Glomerular endothelial cell (primary cell): ENCODE measurements around the gene TCERG1L. TPM values are rescaled to one million over a fixed set of nuclear protein-coding genes. Genes with fewer than 3 reads are reported as not detected.
"Not testable (repeated sequence)": the region's sequence is repeated elsewhere in the genome, so short reads cannot be mapped to it uniquely, and the experiment has no call there.

Experiments
- DNase-seq: peaks from one replicate; pipeline ENCODE4 v3.0.0-alpha.2; 2011; ENCODE audit warnings: low read depth, low spot score; ENCODE audit errors: extremely low read depth
- total RNA-seq: library from RNA; depleted of rRNA; stranded (reverse); fragments of >200 nt; gene quantifications from 2 replicates; pipeline ENCODE4 v1.2.3, GENCODE V29; 2015

Gene TCERG1L
- total RNA-seq, 1 donor from 2014 or later, result not detected

GRCh38 chr10:131250454-131251145, 60.9 kb downstream of the TCERG1L start:
- DNase-seq, result no peak

- DNase-seq, result no peak
Observed at GRCh38 chr10:131249955-131250344, 61.6 kb downstream of the TCERG1L start.

GRCh38 chr10:131249238-131249954, 62.1 kb downstream of the TCERG1L start:
- DNase-seq, result no peak

GRCh38 chr10:131248376-131249165, 63.0 kb downstream of the TCERG1L start:
- DNase-seq, result no peak

- DNase-seq, result no peak
Observed at GRCh38 chr10:131247873-131248272, 63.6 kb downstream of the TCERG1L start.

- no peak for DNase-seq
Observed at GRCh38 chr10:131246775-131247174, 64.7 kb downstream of the TCERG1L start.

GRCh38 chr10:131246089-131246488, 65.4 kb downstream of the TCERG1L start:
- no peak for DNase-seq

- DNase-seq, result no peak
Observed at GRCh38 chr10:131245475-131246059, 66.0 kb downstream of the TCERG1L start.

GRCh38 chr10:131244836-131245235, 66.7 kb downstream of the TCERG1L start:
- DNase-seq, result no peak

GRCh38 chr10:131243076-131243475, 68.4 kb downstream of the TCERG1L start:
- DNase-seq, result no peak

GRCh38 chr10:131242007-131242406, 69.5 kb downstream of the TCERG1L start:
- no peak for DNase-seq

GRCh38 chr10:131240691-131241090, 70.8 kb downstream of the TCERG1L start:
- DNase-seq, result no peak

GRCh38 chr10:131239926-131240325, 71.6 kb downstream of the TCERG1L start:
- no peak for DNase-seq

- DNase-seq, result no peak
Observed at GRCh38 chr10:131239450-131239849, 72.1 kb downstream of the TCERG1L start.

GRCh38 chr10:131238669-131239280, 72.7 kb downstream of the TCERG1L start:
- no peak for DNase-seq

GRCh38 chr10:131237991-131238651, 73.4 kb downstream of the TCERG1L start:
- DNase-seq, result no peak

- not testable (repeated sequence) for DNase-seq
Observed at GRCh38 chr10:131234606-131235005, 76.9 kb downstream of the TCERG1L start.

GRCh38 chr10:131233611-131234258, 77.8 kb downstream of the TCERG1L start:
- no peak for DNase-seq

GRCh38 chr10:131231965-131232541, 79.5 kb downstream of the TCERG1L start:
- DNase-seq, result no peak
